Ectodermal cell (in vitro differentiated cells): Measurements from ENCODE around the gene RNU6-9.
A peak's percentile ranks its signal among the peaks of the same experiment; 100 is the strongest.

ENCODE experiments used
- H3K27ac ChIP-seq: 2 replicates; pipeline ENCODE4 v1.7.0; 2013; ENCODE audit warnings: mild to moderate bottlenecking, low read depth, low read length; ENCODE audit not compliant: insufficient read depth, poor library complexity, severe bottlenecking
- H3K27me3 ChIP-seq: 2 replicates; pipeline ENCODE4 v1.7.0; 2013; ENCODE audit warnings: mild to moderate bottlenecking, low read length; ENCODE audit not compliant: insufficient read depth, control insufficient read depth, poor library complexity, severe bottlenecking
- H3K36me3 ChIP-seq: one replicate; pipeline ENCODE4 v1.7.0; 2013; ENCODE audit warnings: low read length; ENCODE audit not compliant: control insufficient read depth, insufficient read depth
- H3K4me1 ChIP-seq: one replicate; pipeline ENCODE4 v1.7.0; 2013; ENCODE audit warnings: low read length; ENCODE audit not compliant: control insufficient read depth, insufficient read depth
- H3K4me3 ChIP-seq: 2 replicates; pipeline ENCODE4 v1.7.0; 2013; ENCODE audit warnings: low read depth, low read length, control low read depth; ENCODE audit not compliant: insufficient read depth
- H3K9me3 ChIP-seq: 2 replicates; pipeline ENCODE4 v1.7.0; 2013; ENCODE audit warnings: mild to moderate bottlenecking, low read length, moderate library complexity; ENCODE audit not compliant: control insufficient read depth
- WGBS, 2 experiments: methylation state at CpG; one replicate each; pipeline ENCODE4 v1.1.7; 2013; ENCODE audit warnings: missing lambda C conversion rate in 2 of 2; 5-methylcytosine and 5-hydroxymethylcytosine counted together

The RNU6-9 gene

DNA sequence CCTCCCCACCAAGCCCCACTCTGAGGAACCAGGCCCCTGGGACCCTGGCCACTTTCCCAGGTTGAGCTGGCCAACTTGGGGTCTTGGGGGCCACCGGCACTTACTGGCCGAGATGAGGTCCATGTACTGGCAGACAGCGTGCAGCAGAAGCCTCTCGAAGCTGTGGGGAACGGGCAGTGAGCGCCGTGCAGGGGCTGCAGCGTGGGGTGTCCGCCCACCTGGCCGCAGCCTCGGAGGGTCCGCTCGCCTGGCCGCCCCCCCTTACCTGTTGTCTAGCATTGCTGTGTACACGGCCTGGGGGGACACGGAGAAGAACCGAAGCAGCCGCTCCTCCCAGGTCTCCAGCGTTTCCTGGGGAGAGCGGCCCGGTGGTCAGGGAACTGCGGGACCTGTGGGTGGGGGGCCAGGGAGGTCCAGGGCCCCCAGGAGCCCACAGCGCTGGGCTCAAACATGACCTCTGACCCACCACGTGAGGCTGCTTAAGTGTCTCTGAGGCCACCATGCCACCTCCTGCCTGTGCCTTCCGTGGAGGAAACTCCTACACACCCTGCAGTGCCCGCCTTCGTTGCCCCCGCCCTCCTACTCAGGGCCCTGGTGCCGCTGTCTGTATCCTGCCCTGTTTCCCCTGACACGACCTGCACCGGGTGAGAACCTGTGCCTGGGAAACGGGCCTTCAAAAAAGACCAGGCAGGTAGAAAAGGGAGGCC is 6.2 kb downstream of the RNU6-9 start:
- Histone ChIP-seq H3K36me3 (no peaks in the 10 kb centered on the region), H3K27ac (no peak overlapping the region), H3K9me3 (no peaks in the 10 kb centered on the region), H3K27me3 (no peaks in the 10 kb centered on the region), H3K4me1 (peaks cover 10% of the 10 kb centered on the region), H3K4me3 (no peak overlapping the region)
- WGBS, 2 experiments, result 91% methylated on average over 32 of the region's 32 CpGs

DNA sequence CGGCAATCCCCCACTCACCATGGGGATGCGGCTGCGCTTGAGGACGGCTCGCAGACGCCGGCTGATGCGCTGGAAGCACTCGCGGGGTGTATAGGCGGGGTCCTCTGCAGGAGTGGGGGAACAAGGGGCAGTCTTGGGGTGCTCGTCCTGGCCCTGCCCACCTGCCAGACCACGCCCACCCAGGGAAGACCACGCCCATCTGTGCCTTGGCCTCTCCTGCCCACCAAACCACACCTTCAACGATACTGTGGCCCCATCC is 6.7 kb downstream of the RNU6-9 start:
- WGBS, 2 experiments, result 92 to 94% methylated on average over 15 of the region's 15 CpGs

DNA sequence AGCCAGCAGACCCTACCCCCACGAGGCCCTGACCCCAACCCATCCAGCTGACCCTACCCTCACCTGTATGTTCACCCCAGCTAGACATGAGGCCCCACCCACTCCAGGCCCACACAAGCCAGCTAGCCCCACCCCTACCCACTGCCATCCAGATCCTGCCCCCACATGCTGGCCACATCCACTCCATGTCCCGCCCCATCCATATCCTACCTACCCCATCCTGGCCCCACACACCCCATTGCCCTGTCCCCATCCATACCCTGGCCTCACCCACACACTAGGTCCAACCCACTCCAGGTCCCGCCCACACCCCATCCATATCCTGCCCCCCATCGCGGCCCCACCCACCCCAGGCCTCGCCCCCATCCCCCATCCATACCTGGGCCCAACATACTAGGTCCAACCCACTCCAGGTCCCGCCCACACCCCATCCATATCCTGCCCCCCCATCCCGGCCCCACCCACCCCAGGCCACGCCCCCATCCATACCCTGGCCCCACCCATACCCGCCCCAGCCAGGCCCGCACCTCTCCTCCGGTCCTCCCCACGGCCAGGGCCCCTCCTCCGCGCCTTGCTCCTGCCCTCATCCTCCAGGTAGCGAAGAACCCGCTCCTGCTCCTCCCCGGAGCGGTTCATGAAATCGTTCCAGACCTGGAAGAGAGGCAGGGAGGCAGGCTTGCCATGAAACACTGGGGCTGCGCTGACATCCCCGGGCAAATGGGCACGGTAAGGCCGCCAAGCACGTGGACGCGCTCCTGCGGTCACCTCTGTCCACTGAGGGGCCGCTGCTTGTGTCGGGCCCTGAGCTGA is 7.2 kb downstream of the RNU6-9 start:
- no peaks in the 10 kb centered on the region for H3K27me3 ChIP-seq
- no peaks in the 10 kb centered on the region for H3K36me3 ChIP-seq
- 85 to 86% methylated on average over 26 of the region's 30 CpGs for WGBS, 2 experiments
- H3K4me1 ChIP-seq, result peaks cover 10% of the 10 kb centered on the region
- H3K4me3 ChIP-seq, result no peak overlapping the region
- no peaks in the 10 kb centered on the region for H3K9me3 ChIP-seq
- H3K27ac ChIP-seq, result no peak overlapping the region

More for the DNA sequence above, 6.7 kb downstream of the RNU6-9 start:
- no peak overlapping the region for H3K4me3 ChIP-seq
- H3K27me3 ChIP-seq, result no peaks in the 10 kb centered on the region
- no peaks in the 10 kb centered on the region for H3K9me3 ChIP-seq
- H3K4me1 ChIP-seq, result peaks cover 10% of the 10 kb centered on the region
- no peak overlapping the region for H3K27ac ChIP-seq
- H3K36me3 ChIP-seq, result no peaks in the 10 kb centered on the region

DNA sequence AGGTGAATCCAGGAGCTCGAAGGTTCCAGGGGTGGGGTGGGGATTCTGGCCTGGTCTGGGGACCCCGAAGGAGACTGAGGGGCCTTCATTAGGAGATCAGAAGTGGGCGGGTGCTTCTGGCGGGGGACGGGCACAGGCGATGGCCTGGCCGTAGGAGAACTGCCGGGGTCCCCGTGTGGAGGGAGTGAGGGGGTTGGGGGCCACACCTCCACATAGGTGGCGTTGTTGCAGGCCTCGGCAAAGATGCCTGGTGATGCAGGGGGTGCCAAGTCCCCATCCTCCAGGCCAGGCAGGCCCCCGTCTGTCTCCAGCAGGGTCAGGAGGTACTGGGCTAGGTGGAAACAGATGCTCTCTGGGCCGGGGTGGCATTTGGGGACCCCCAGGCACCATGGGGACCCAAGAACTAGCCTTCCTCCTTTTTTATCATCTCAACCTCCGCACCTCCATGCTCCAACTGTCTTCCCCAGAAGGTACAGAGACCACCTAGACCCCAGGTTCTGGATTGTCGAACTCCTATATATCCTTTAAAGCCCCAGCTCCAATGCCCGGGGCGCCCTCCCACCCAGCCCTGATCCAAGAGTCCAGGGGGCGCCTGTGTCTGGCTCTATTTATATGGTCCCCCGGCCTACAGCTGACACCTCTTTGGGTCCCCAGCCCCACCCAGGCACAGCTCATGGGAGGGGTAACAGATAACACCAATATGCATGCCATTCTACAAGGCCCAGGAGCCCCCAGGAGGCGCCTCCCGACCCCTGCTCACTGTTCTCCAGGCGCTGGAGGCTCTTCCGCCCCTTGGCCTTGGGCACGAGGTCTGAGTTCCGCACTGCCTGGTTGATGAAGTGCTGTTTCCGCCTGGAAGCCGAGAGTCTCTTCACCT is 8.2 kb downstream of the RNU6-9 start:
- Histone ChIP-seq H3K9me3 (no peaks in the 10 kb centered on the region), H3K27ac (no peak overlapping the region), H3K36me3 (no peaks in the 10 kb centered on the region), H3K27me3 (no peaks in the 10 kb centered on the region), H3K4me1 (peaks cover 10% of the 10 kb centered on the region), H3K4me3 (no peak overlapping the region)
- WGBS, 2 experiments, result 93 to 95% methylated on average over 27 of the region's 27 CpGs

- WGBS, 2 experiments, result 94 to 96% methylated on average over 7 of the region's 7 CpGs
- no peaks in the 10 kb centered on the region for H3K27me3 ChIP-seq
- H3K27ac ChIP-seq, result no peak overlapping the region
Observed at GRCh38 chr19:902093-902370, 8.7 kb downstream of the RNU6-9 start.

DNA sequence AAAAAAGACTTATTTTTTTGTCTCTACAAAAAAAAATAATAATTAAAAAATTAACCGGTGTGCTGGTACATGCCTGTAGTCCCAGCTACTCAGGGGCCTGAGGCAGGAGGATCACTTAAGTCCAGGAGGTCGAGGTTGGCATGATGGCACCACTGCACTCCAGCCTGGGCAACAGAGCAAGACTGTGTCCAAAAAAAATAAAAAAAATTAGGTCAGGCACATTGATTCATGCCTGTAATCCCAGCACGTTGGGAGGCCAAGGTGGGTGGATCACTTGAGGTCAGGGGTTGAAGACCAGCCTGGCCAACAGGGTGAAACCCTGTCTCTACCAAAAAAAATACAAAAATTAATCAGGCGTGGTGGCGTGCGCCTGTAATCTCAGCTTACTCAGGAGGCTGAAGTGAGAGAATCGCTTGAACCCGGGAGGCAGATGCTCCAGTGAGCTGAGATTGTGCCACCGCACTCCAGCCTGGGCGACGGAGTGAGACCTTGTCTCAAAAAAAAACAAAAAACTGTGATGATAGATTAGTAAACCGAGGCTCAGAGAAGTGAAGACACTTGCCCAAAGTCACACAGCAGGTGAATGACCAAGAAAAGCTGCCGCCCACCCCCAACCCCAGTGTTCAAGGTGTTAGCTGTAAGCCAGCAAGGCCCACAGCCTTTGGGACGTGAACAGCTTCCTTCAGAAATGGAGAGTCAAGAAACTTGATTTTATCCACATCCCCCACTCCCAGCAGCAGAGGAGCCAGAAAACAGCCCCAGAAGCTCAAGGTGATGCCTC is 9.4 kb downstream of the RNU6-9 start:
- no peaks in the 10 kb centered on the region for H3K27me3 ChIP-seq
- 88 to 90% methylated on average over 14 of the region's 14 CpGs for WGBS, 2 experiments
- H3K9me3 ChIP-seq, result no peaks in the 10 kb centered on the region
- no peaks in the 10 kb centered on the region for H3K36me3 ChIP-seq
- no peak overlapping the region for H3K4me3 ChIP-seq
- H3K27ac ChIP-seq, result no peak overlapping the region
- peaks cover 10% of the 10 kb centered on the region for H3K4me1 ChIP-seq

More at GRCh38 chr19:902093-902370, 8.7 kb downstream of the RNU6-9 start:
- no peaks in the 10 kb centered on the region for H3K9me3 ChIP-seq
- H3K4me1 ChIP-seq, result peaks cover 10% of the 10 kb centered on the region
- no peaks in the 10 kb centered on the region for H3K36me3 ChIP-seq
- no peak overlapping the region for H3K4me3 ChIP-seq

GRCh38 chr19:903266-903797 is 10.0 kb downstream of the RNU6-9 start:
- WGBS, 2 experiments, result 57 to 61% methylated on average over 32 of the region's 32 CpGs
- no peaks in the 10 kb centered on the region for H3K9me3 ChIP-seq

GRCh38 chr19:904545-904944 is 11.3 kb downstream of the RNU6-9 start:
- H3K36me3 ChIP-seq, result no peaks in the 10 kb centered on the region
- 93 to 97% methylated on average over 8 of the region's 8 CpGs for WGBS, 2 experiments

More at GRCh38 chr19:903266-903797, 10.0 kb downstream of the RNU6-9 start:
- peaks cover 10% of the 10 kb centered on the region for H3K4me1 ChIP-seq
- H3K27ac ChIP-seq, result peak overlapping the region; percentile 26
- no peaks in the 10 kb centered on the region for H3K27me3 ChIP-seq
- no peak overlapping the region for H3K4me3 ChIP-seq
- no peaks in the 10 kb centered on the region for H3K36me3 ChIP-seq

DNA sequence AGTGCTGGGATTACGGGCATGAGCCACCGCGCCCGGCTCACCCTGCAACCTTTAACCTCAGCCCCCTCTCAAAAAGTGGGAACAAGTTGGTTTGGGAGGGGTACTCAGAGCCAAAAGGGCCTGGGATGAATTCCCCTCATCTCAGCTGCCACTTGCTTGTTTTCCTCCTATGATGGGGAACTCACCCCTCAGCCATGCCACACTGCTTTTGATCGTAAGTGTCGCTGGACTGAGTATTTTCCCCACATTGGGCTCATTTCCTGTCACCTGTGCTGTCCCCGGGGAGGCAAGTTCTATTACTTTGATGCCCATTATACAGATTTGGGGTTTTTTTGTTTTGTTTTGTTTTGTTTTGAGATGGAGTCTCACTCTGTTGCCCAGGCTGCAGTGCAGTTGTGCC is 13.2 kb downstream of the RNU6-9 start:
- Histone ChIP-seq H3K27ac (no peak overlapping the region), H3K4me1 (peaks cover 4% of the 10 kb centered on the region), H3K4me3 (no peak overlapping the region), H3K27me3 (no peaks in the 10 kb centered on the region), H3K9me3 (no peaks in the 10 kb centered on the region), H3K36me3 (no peaks in the 10 kb centered on the region)
- WGBS, 2 experiments, result 93 to 98% methylated on average over 7 of the region's 7 CpGs

More at GRCh38 chr19:904545-904944, 11.3 kb downstream of the RNU6-9 start:
- Histone ChIP-seq H3K27me3 (no peaks in the 10 kb centered on the region), H3K4me3 (no peak overlapping the region), H3K27ac (no peak overlapping the region), H3K9me3 (no peaks in the 10 kb centered on the region), H3K4me1 (peaks cover 4% of the 10 kb centered on the region)
